Panc1 (cell line): ENCODE measurements around the gene CDC45. TPM values are rescaled to one million over a fixed set of nuclear protein-coding genes. Genes with fewer than 3 reads are reported as not detected.

Source experiments
- ATAC-seq: fragments of 200-7000 bp; cut with Tn5 transposase; 2 replicates; pipeline ENCODE4 v1.9.1; 2020; ENCODE audit warnings: mild to moderate bottlenecking, moderate library complexity
- BruUV-seq: library from RNA; stranded (reverse); fragments of 400-500 nt; replicated peaks from 2 replicates; lab custom pipeline; 2021; lab: Mats Ljungman, UMichigan
- CTCF ChIA-PET: fragments of 300-600 bp; sonication (Branson Sonifier 250); formaldehyde crosslinking; loops from one replicate; lab custom pipeline; 2022; ENCODE audit warnings: antibody characterized with exemption; lab: Charles Lee
- POLR2A ChIA-PET: fragments of 300-600 bp; sonication (Branson Sonifier 250); formaldehyde crosslinking; loops from one replicate; lab custom pipeline; 2022; ENCODE audit warnings: antibody characterized with exemption; lab: Charles Lee
- DNase-seq: peaks from one replicate; pipeline ENCODE4 v3.0.0-alpha.2; 2010; ENCODE audit warnings: low read depth, low spot score
- H3K27ac ChIP-seq: 2 replicates; pipeline ENCODE4 v1.5.1; 2011; ENCODE audit warnings: mild to moderate bottlenecking, low read length, inconsistent platforms
- H3K27me3 ChIP-seq: fragments of 200-500 bp; sonication (Bioruptor generic); 2 replicates; pipeline ENCODE4 v1.6.0; 2014; ENCODE audit warnings: low read length, inconsistent platforms; ENCODE audit not compliant: control insufficient read depth, insufficient read depth
- H3K36me3 ChIP-seq: fragments of 200-500 bp; sonication (Bioruptor generic); 2 replicates; pipeline ENCODE4 v1.5.1; 2014; ENCODE audit warnings: inconsistent platforms, mild to moderate bottlenecking, low read length, moderate library complexity; ENCODE audit not compliant: control insufficient read depth, insufficient read depth
- H3K4me1 ChIP-seq: 2 replicates; pipeline ENCODE4 v1.5.1; 2011; ENCODE audit warnings: inconsistent platforms, mild to moderate bottlenecking, low read length, moderate library complexity; ENCODE audit not compliant: control insufficient read depth, insufficient read depth
- H3K4me3 ChIP-seq, 2 experiments: 2 replicates each; pipeline ENCODE4 v1.5.1; 2011 to 2012; ENCODE audit warnings: low read depth in 2 of 2, low read length in 2 of 2, mild to moderate bottlenecking in 2 of 2, inconsistent platforms in 1 of 2, moderate library complexity in 1 of 2
- H3K9me3 ChIP-seq: fragments of 200-500 bp; sonication (Bioruptor generic); 2 replicates; pipeline ENCODE4 v1.5.1; 2014; ENCODE audit warnings: low read depth, mild to moderate bottlenecking, inconsistent platforms, low read length, moderate library complexity; ENCODE audit not compliant: control insufficient read depth, insufficient read depth
- POLR2AphosphoS5 ChIP-seq: IDR thresholded peaks from 2 replicates; pipeline ENCODE4 v1.6.1; 2012; ENCODE audit warnings: mild to moderate bottlenecking, low read depth, low read length, moderate library complexity
- SIN3A ChIP-seq: IDR thresholded peaks from 2 replicates; pipeline ENCODE4 v1.6.1; 2012; ENCODE audit warnings: low read depth, mild to moderate bottlenecking, low read length, moderate library complexity, borderline replicate concordance; ENCODE audit not compliant: insufficient read depth
- TCF7L2 ChIP-seq: IDR thresholded peaks from 2 replicates; pipeline ENCODE4 v1.6.1; 2011; ENCODE audit warnings: mild to moderate bottlenecking, low read depth, low read length, inconsistent platforms
- in situ Hi-C: cut with HindIII; loops from 2 replicates; pipeline ENCODE4 v1.10.0; 2016; ENCODE audit warnings: low sequenced_read_pairs, low pct_unique_long_range_greater_than_20kb
- intact Hi-C: fragments of 100-400 bp; cut with micrococcal nuclease; formaldehyde crosslinking; loops from one replicate; pipeline ENCODE4 v1.10.0; 2022; ENCODE audit not compliant: unreplicated experiment
- total RNA-seq: library from RNA; stranded (reverse); gene quantifications from one replicate; pipeline ENCODE4 v1.2.1, GENCODE V29; 2021; ENCODE audit not compliant: unreplicated experiment
- TF ChIP-seq, protein P1 (sequence below): fragments of 450-650 bp; IDR thresholded peaks from 2 replicates; pipeline ENCODE4 v1.5.1; 2017; ENCODE audit warnings: mild to moderate bottlenecking
- TF ChIP-seq, protein P2 (sequence below), 2 experiments: IDR thresholded peaks; 2 replicates each; pipeline ENCODE4 v1.6.1; 2011 to 2012; ENCODE audit warnings: low read depth in 2 of 2, control low read depth in 1 of 2, low read length in 1 of 2, mild to moderate bottlenecking in 1 of 2, moderate library complexity in 1 of 2; ENCODE audit not compliant: insufficient read depth in 1 of 2

The CDC45 gene
- total RNA-seq, 1 experiment from 2014 or later, result 26.1 TPM

GRCh38 chr22:19464975-19465374 lies 14.7 kb upstream of the CDC45 start:
- ChIA-PET CTCF (no interaction called here), POLR2A (no interaction called here)
- Histone ChIP-seq H3K4me3 (no peak overlapping the region), H3K4me1 (no peaks in the 10 kb centered on the region), H3K27me3 (no peaks in the 10 kb centered on the region), H3K9me3 (no peaks in the 10 kb centered on the region), H3K27ac (no peak overlapping the region), H3K36me3 (peaks cover 29% of the 10 kb centered on the region)
- TF ChIP-seq, protein P1, sequence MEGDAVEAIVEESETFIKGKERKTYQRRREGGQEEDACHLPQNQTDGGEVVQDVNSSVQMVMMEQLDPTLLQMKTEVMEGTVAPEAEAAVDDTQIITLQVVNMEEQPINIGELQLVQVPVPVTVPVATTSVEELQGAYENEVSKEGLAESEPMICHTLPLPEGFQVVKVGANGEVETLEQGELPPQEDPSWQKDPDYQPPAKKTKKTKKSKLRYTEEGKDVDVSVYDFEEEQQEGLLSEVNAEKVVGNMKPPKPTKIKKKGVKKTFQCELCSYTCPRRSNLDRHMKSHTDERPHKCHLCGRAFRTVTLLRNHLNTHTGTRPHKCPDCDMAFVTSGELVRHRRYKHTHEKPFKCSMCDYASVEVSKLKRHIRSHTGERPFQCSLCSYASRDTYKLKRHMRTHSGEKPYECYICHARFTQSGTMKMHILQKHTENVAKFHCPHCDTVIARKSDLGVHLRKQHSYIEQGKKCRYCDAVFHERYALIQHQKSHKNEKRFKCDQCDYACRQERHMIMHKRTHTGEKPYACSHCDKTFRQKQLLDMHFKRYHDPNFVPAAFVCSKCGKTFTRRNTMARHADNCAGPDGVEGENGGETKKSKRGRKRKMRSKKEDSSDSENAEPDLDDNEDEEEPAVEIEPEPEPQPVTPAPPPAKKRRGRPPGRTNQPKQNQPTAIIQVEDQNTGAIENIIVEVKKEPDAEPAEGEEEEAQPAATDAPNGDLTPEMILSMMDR, result no peak
- TF ChIP-seq TCF7L2, result no peak
- intact Hi-C loops (no loop called here), in situ Hi-C loops (no loop called here)
- no TSS peak for BruUV-seq
- ATAC-seq, result no peak
- DNase-seq, result no peak

- no TSS peak for BruUV-seq
- no peak for ATAC-seq
- no peak for DNase-seq
- CTCF ChIA-PET, result interaction anchor here (0.6 kb wide), 1 partner anchor 23 kb away, joined by 4 read pairs; no protein-coding TSS in a partner anchor
- TF ChIP-seq, protein P2, sequence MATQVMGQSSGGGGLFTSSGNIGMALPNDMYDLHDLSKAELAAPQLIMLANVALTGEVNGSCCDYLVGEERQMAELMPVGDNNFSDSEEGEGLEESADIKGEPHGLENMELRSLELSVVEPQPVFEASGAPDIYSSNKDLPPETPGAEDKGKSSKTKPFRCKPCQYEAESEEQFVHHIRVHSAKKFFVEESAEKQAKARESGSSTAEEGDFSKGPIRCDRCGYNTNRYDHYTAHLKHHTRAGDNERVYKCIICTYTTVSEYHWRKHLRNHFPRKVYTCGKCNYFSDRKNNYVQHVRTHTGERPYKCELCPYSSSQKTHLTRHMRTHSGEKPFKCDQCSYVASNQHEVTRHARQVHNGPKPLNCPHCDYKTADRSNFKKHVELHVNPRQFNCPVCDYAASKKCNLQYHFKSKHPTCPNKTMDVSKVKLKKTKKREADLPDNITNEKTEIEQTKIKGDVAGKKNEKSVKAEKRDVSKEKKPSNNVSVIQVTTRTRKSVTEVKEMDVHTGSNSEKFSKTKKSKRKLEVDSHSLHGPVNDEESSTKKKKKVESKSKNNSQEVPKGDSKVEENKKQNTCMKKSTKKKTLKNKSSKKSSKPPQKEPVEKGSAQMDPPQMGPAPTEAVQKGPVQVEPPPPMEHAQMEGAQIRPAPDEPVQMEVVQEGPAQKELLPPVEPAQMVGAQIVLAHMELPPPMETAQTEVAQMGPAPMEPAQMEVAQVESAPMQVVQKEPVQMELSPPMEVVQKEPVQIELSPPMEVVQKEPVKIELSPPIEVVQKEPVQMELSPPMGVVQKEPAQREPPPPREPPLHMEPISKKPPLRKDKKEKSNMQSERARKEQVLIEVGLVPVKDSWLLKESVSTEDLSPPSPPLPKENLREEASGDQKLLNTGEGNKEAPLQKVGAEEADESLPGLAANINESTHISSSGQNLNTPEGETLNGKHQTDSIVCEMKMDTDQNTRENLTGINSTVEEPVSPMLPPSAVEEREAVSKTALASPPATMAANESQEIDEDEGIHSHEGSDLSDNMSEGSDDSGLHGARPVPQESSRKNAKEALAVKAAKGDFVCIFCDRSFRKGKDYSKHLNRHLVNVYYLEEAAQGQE (IDR thresholded peaks at IDR 0.05; ENCODE audit: insufficient read depth in 1 of 2, low read depth in 2 of 2, low read length in 1 of 2), result no peak
- TF ChIP-seq POLR2AphosphoS5 (no peak), SIN3A (no peak), TCF7L2 (no peak)
- TF ChIP-seq, protein P1, result no peak
- H3K36me3 ChIP-seq, result peaks cover 31% of the 10 kb centered on the region
- H3K27me3 ChIP-seq, result no peaks in the 10 kb centered on the region
- no peaks in the 10 kb centered on the region for H3K9me3 ChIP-seq
- intact Hi-C loops, result no loop called here
- H3K4me3 ChIP-seq, result no peak overlapping the region
- in situ Hi-C loops, result no loop called here
- H3K4me1 ChIP-seq, result no peaks in the 10 kb centered on the region
- H3K27ac ChIP-seq, result no peak overlapping the region
- POLR2A ChIA-PET, result interaction anchor here (0.7 kb wide), 1 partner anchor 51 kb away, joined by 4 read pairs; no protein-coding TSS in a partner anchor
These were observed 13.5 kb upstream of the CDC45 start for GRCh38 chr22:19466126-19466716.
